Endothelial cell of umbilical vein (primary cell): ENCODE results near the gene PNPLA7.

Experiments
- EZH2 ChIP-seq: IDR thresholded peaks from 2 replicates; pipeline ENCODE4 v1.6.1; 2012; ENCODE audit warnings: borderline replicate concordance, low read depth, mild to moderate bottlenecking, moderate library complexity, low read length, inconsistent platforms; ENCODE audit not compliant: severe bottlenecking
- GATA2 ChIP-seq: IDR thresholded peaks from 2 replicates; pipeline ENCODE4 v1.7.0; 2011; ENCODE audit warnings: low read depth, mild to moderate bottlenecking, moderate library complexity, mixed read lengths, low read length; ENCODE audit not compliant: insufficient read length, insufficient read depth
- JUN ChIP-seq: IDR thresholded peaks from 2 replicates; pipeline ENCODE4 v1.6.1; 2011; ENCODE audit warnings: borderline replicate concordance, low read depth; ENCODE audit not compliant: insufficient read length, insufficient read depth
- MYC ChIP-seq: IDR thresholded peaks from one replicate; pipeline ENCODE4 v1.6.1; 2011; ENCODE audit warnings: mild to moderate bottlenecking, low read depth, low read length
- POLR2A ChIP-seq: IDR thresholded peaks from 2 replicates; pipeline ENCODE4 v1.6.1; 2012; ENCODE audit warnings: low read depth, mild to moderate bottlenecking, control low read depth, low read length
- POLR2AphosphoS5 ChIP-seq: IDR thresholded peaks from 2 replicates; pipeline ENCODE4 v1.6.1; 2012; ENCODE audit warnings: low read depth, mild to moderate bottlenecking, control low read depth, low read length, moderate library complexity; ENCODE audit not compliant: insufficient read depth
- TF ChIP-seq, protein P1 (sequence below), 2 donors: IDR thresholded peaks; 1 replicate in 1 of 2; 2 replicates in 1 of 2; pipeline ENCODE4 v1.5.1; 2011; ENCODE audit warnings: low read length in 2 of 2, mild to moderate bottlenecking in 2 of 2, moderate library complexity in 2 of 2, control low read depth in 1 of 2, inconsistent platforms in 1 of 2, low read depth in 1 of 2; ENCODE audit not compliant: insufficient read depth in 1 of 2; ENCODE audit errors: extremely low read depth in 1 of 2
- TF ChIP-seq, protein P2 (sequence below): IDR thresholded peaks from 2 replicates; pipeline ENCODE4 v1.6.1; 2011; ENCODE audit not compliant: insufficient read depth, insufficient read length

DNA sequence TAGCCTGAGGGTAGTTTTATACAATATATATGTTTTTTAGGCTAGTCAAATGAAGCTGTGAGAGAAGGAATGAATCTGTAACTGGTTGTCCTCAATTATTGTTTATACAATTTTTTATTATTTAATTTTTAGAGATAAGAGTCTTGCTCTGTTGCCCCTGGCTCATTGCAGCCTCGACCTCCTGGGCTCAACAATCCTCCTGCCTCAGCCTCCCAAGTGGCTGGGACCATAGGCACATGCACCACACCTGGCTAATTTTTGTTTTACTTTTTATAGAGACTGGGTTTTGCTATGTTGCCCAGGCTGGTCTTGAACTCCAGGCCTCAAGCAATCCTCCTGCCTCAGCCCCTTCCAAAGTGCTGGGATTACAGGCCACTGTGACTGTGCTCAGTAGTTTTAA is 4.1 kb upstream of the PNPLA7 start:
- TF ChIP-seq, protein P1, sequence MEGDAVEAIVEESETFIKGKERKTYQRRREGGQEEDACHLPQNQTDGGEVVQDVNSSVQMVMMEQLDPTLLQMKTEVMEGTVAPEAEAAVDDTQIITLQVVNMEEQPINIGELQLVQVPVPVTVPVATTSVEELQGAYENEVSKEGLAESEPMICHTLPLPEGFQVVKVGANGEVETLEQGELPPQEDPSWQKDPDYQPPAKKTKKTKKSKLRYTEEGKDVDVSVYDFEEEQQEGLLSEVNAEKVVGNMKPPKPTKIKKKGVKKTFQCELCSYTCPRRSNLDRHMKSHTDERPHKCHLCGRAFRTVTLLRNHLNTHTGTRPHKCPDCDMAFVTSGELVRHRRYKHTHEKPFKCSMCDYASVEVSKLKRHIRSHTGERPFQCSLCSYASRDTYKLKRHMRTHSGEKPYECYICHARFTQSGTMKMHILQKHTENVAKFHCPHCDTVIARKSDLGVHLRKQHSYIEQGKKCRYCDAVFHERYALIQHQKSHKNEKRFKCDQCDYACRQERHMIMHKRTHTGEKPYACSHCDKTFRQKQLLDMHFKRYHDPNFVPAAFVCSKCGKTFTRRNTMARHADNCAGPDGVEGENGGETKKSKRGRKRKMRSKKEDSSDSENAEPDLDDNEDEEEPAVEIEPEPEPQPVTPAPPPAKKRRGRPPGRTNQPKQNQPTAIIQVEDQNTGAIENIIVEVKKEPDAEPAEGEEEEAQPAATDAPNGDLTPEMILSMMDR (IDR thresholded peaks at IDR 0.05; ENCODE audit: extremely low read depth in 1 of 2, insufficient read depth in 1 of 2, low read depth in 1 of 2, low read length in 2 of 2): no peak
- TF ChIP-seq, protein P2, sequence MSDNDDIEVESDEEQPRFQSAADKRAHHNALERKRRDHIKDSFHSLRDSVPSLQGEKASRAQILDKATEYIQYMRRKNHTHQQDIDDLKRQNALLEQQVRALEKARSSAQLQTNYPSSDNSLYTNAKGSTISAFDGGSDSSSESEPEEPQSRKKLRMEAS: no peak
- TF ChIP-seq GATA2: no peak
- TF ChIP-seq POLR2A: no peak
- TF ChIP-seq POLR2AphosphoS5: no peak
- no peak for TF ChIP-seq EZH2
- TF ChIP-seq JUN: no peak
- TF ChIP-seq MYC: no peak
